Endothelial cell of umbilical vein (primary cell): ENCODE data around the gene BCO1. TPM values are rescaled to one million over a fixed set of nuclear protein-coding genes. Genes with fewer than 3 reads are reported as not detected.

ENCODE experiments used
- BruUV-seq: library from RNA; stranded (reverse); fragments of 400-500 nt; replicated peaks from 2 replicates; lab custom pipeline; 2021; lab: Mats Ljungman, UMichigan
- CTCF ChIA-PET: fragments of 300-600, 350-600 bp; sonication (Branson Sonifier 250); formaldehyde crosslinking; loops from one replicate; lab custom pipeline; 2021; ENCODE audit warnings: antibody characterized with exemption, inconsistent platforms; lab: Charles Lee
- POLR2A ChIA-PET: fragments of 300-600, 350-600 bp; sonication (Branson Sonifier 250); formaldehyde crosslinking; loops from one replicate; lab custom pipeline; 2021; ENCODE audit warnings: antibody characterized with exemption, inconsistent platforms; lab: Charles Lee
- DNase-seq: peaks from one replicate; pipeline ENCODE4 v3.0.0-alpha.2; 2011; ENCODE audit warnings: low read depth, low spot score
- FAIRE-seq: peaks from 2 replicates; lab custom pipeline; 2011; peaks lifted over from hg19 to GRCh38; lab: Jason Lieb, UNC
- H2AFZ ChIP-seq: 2 replicates; pipeline ENCODE4 v1.6.0; 2012; ENCODE audit warnings: low read depth, low read length, control low read depth, inconsistent platforms
- H3K27ac ChIP-seq: 2 replicates; pipeline ENCODE4 v1.5.1; 2011; ENCODE audit warnings: low read depth, mild to moderate bottlenecking, control low read depth, low read length, moderate library complexity; ENCODE audit not compliant: insufficient read depth
- H3K27me3 ChIP-seq, 2 experiments: 2 replicates each; pipeline versions ENCODE4 v1.6.0 to v1.6.1; 2011; ENCODE audit warnings: low read length in 2 of 2, mixed read lengths in 1 of 2; ENCODE audit not compliant: control insufficient read depth in 2 of 2, insufficient read depth in 2 of 2
- H3K36me3 ChIP-seq, 2 experiments: 2 replicates in 1 of 2; 3 replicates in 1 of 2; pipeline ENCODE4 v1.5.1; 2011; ENCODE audit warnings: low read length in 2 of 2, mild to moderate bottlenecking in 1 of 2, moderate library complexity in 1 of 2; ENCODE audit not compliant: control insufficient read depth in 2 of 2, insufficient read depth in 2 of 2; ENCODE audit errors: extremely low read depth in 1 of 2
- H3K4me1 ChIP-seq: 3 replicates; pipeline ENCODE4 v1.5.1; 2011; ENCODE audit warnings: mild to moderate bottlenecking, low read length; ENCODE audit not compliant: control insufficient read depth, insufficient read depth; ENCODE audit errors: extremely low read depth
- H3K4me2 ChIP-seq: 2 replicates; pipeline ENCODE4 v1.6.1; 2011; ENCODE audit warnings: low read length, control low read depth, mixed read lengths; ENCODE audit not compliant: insufficient read depth
- H3K4me3 ChIP-seq, 3 experiments: fragments of 200-600 bp in 1 of 3; sonication (generic), shearing (Covaris generic) in 1 of 3; replicated peaks in 1 of 3; 2 replicates each; pipeline ENCODE4 v1.5.1; 2011 to 2016; ENCODE audit warnings: control low read depth in 3 of 3, low read length in 3 of 3, mild to moderate bottlenecking in 2 of 3, inconsistent platforms in 1 of 3, low read depth in 1 of 3, moderate library complexity in 1 of 3; ENCODE audit not compliant: insufficient read depth in 1 of 3
- H3K79me2 ChIP-seq: 2 replicates; pipeline ENCODE4 v1.6.0; 2012; ENCODE audit warnings: low read length, inconsistent platforms; ENCODE audit not compliant: control insufficient read depth, insufficient read depth
- H3K9ac ChIP-seq: replicated peaks from 2 replicates; pipeline ENCODE3; 2011; ENCODE audit warnings: low read length, control low read depth; ENCODE audit not compliant: insufficient read depth; ENCODE audit errors: extremely low read depth
- H3K9me1 ChIP-seq: replicated peaks from 3 replicates; pipeline ENCODE4 v1.6.0; 2011; ENCODE audit warnings: mild to moderate bottlenecking, low read length; ENCODE audit not compliant: control insufficient read depth, insufficient read depth; ENCODE audit errors: extremely low read depth
- H3K9me3 ChIP-seq: replicated peaks from 2 replicates; pipeline ENCODE4 v1.5.1; 2012; ENCODE audit warnings: low read length, inconsistent platforms; ENCODE audit not compliant: control insufficient read depth, insufficient read depth
- H4K20me1 ChIP-seq: replicated peaks from 2 replicates; pipeline ENCODE3; 2011; ENCODE audit warnings: mild to moderate bottlenecking, low read length; ENCODE audit not compliant: control insufficient read depth, insufficient read depth; ENCODE audit errors: extremely low read depth
- EZH2 ChIP-seq: IDR thresholded peaks from 2 replicates; pipeline ENCODE4 v1.6.1; 2012; ENCODE audit warnings: borderline replicate concordance, low read depth, mild to moderate bottlenecking, moderate library complexity, low read length, inconsistent platforms; ENCODE audit not compliant: severe bottlenecking
- FOS ChIP-seq: IDR thresholded peaks from 2 replicates; pipeline ENCODE4 v1.6.1; 2011; ENCODE audit warnings: mild to moderate bottlenecking, low read length, moderate library complexity, borderline replicate concordance; ENCODE audit not compliant: insufficient read depth
- GATA2 ChIP-seq: IDR thresholded peaks from 2 replicates; pipeline ENCODE4 v1.7.0; 2011; ENCODE audit warnings: low read depth, mild to moderate bottlenecking, moderate library complexity, mixed read lengths, low read length; ENCODE audit not compliant: insufficient read length, insufficient read depth
- JUN ChIP-seq: IDR thresholded peaks from 2 replicates; pipeline ENCODE4 v1.6.1; 2011; ENCODE audit warnings: borderline replicate concordance, low read depth; ENCODE audit not compliant: insufficient read length, insufficient read depth
- MYC ChIP-seq: IDR thresholded peaks from one replicate; pipeline ENCODE4 v1.6.1; 2011; ENCODE audit warnings: mild to moderate bottlenecking, low read depth, low read length
- POLR2A ChIP-seq: IDR thresholded peaks from 2 replicates; pipeline ENCODE4 v1.6.1; 2012; ENCODE audit warnings: low read depth, mild to moderate bottlenecking, control low read depth, low read length
- POLR2AphosphoS5 ChIP-seq: IDR thresholded peaks from 2 replicates; pipeline ENCODE4 v1.6.1; 2012; ENCODE audit warnings: low read depth, mild to moderate bottlenecking, control low read depth, low read length, moderate library complexity; ENCODE audit not compliant: insufficient read depth
- dilution Hi-C: fragments of 300-500 bp; cut with MboI; formaldehyde crosslinking; loops from one replicate; pipeline ENCODE4 v1.15.0; 2019; ENCODE audit warnings: low sequenced_read_pairs; ENCODE audit not compliant: extremely low pct_ligation_motif_present
- intact Hi-C: fragments of 100-400 bp; cut with micrococcal nuclease; formaldehyde crosslinking; loops from one replicate; pipeline ENCODE4 v1.10.0; 2022
- polyA plus RNA-seq, 4 experiments: library from polyadenylated mRNA; depleted of rRNA in 3 of 4; stranded (reverse) in 3 of 4; unstranded in 1 of 4; fragments of >200 nt; gene quantifications; 2 replicates each; pipeline versions ENCODE4 v1.2.1 to v1.2.3, GENCODE V29; 2011 to 2012; ENCODE audit warnings: missing spikeins in 1 of 4
- total RNA-seq: library from RNA; stranded (reverse); gene quantifications from 2 replicates; pipeline ENCODE4 v1.2.3, GENCODE V29; 2021
- TF ChIP-seq, protein P1 (sequence below), 2 donors: IDR thresholded peaks; 1 replicate in 1 of 2; 2 replicates in 1 of 2; pipeline ENCODE4 v1.5.1; 2011; ENCODE audit warnings: low read length in 2 of 2, mild to moderate bottlenecking in 2 of 2, moderate library complexity in 2 of 2, control low read depth in 1 of 2, inconsistent platforms in 1 of 2, low read depth in 1 of 2; ENCODE audit not compliant: insufficient read depth in 1 of 2; ENCODE audit errors: extremely low read depth in 1 of 2
- TF ChIP-seq, protein P2 (sequence below): IDR thresholded peaks from 2 replicates; pipeline ENCODE4 v1.6.1; 2011; ENCODE audit not compliant: insufficient read depth, insufficient read length

Gene BCO1
- total and polyA plus RNA-seq, 2 donors (not counting 3 experiments of a cell fraction or from before 2014, with no cell fraction given) = not detected

DNA sequence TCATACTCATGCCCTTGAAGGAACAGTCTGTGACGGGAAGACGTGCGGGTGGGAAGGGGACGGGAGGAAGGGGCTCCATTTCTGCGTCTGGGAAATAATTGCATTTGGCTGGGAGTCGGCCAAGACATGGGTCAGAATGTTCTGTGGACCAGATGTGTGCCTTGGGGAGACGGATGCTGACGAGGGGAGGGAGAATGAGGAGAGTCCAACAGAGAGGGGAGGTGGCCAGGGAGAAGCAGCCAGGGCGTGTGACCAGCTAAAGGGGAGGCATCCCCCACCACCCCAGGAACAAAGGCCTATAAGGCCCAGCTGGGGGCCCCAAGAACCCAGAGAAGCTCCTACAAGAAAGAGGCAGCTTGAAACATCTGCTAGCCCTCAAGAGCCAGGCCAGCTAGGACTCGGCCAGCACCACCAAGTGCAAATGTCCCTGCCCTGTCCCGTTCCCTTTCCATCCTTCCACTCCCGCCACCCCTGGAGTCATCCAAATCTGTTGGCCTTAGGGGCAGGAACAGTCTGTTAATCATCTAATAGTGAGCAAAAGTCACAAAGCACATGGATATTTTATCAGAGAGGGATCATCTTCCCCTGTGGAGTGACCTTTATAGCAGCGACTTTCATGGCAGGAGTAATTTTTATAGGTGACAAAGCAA, 42.5 kb upstream of the BCO1 start:
- dilution Hi-C loops (no loop called here), intact Hi-C loops (loop anchor here (5.0 kb wide), 1 partner anchor 159 kb away; the partner anchor contains the start of gene ATMIN)
- H3K27ac ChIP-seq = no peak overlapping the region
- no peaks in the 10 kb centered on the region for H3K9me3 ChIP-seq
- peaks cover 0 to 2% of the 10 kb centered on the region in 2 experiments for H3K27me3 ChIP-seq
- H3K36me3 ChIP-seq = no peaks in the 10 kb centered on the region
- H3K4me3 ChIP-seq = no peak overlapping the region
- no peaks in the 10 kb centered on the region for H3K4me1 ChIP-seq
- H3K4me2 ChIP-seq = no peak overlapping the region
- H2AFZ ChIP-seq = no peak overlapping the region
- H3K79me2 ChIP-seq = no peaks in the 10 kb centered on the region
- CTCF ChIA-PET = interaction anchor here (0.8 kb wide), 1 partner anchor 140 kb away, joined by 3 read pairs; no protein-coding TSS in a partner anchor
- no peak overlapping the region for H3K9ac ChIP-seq
- no peak for TF ChIP-seq POLR2A
- DNase-seq (no peak), FAIRE-seq (no peak)
- BruUV-seq = no TSS peak
- POLR2A ChIA-PET = no interaction called here
- no peaks in the 10 kb centered on the region for H4K20me1 ChIP-seq
- no peaks in the 10 kb centered on the region for H3K9me1 ChIP-seq

DNA sequence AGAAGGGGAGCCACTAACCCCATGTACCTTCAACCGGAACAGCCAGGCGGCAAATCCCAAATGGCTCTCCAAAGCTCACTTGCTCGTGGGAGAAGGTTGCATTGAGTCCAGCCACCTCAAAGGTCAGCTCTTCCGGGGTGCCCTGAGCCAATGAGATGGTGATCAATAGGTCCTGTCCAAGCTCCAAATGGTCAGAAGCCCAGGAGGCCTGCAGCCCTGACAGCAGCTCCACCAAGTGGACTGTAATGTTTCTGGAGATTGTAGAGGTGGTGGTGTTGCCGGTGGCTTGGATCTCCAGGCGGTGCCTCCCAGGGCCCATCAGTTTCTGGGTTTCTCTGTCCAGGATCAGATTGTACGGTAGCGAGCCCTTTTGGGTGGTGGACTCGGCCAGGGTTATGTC, 39.9 kb upstream of the BCO1 start:
- no peak overlapping the region for H3K4me3 ChIP-seq
- DNase-seq (no peak), FAIRE-seq (no peak)
- ChIA-PET CTCF (interaction anchor here (0.6 to 1.0 kb wide), 2 partner anchors 164 to 166 kb away, joined by 3 to 4 read pairs; no protein-coding TSS in a partner anchor), POLR2A (no interaction called here)
- TF ChIP-seq POLR2AphosphoS5 (no peak), FOS (no peak), POLR2A (no peak), MYC (no peak), GATA2 (no peak), EZH2 (no peak), JUN (no peak)
- TF ChIP-seq, protein P1, sequence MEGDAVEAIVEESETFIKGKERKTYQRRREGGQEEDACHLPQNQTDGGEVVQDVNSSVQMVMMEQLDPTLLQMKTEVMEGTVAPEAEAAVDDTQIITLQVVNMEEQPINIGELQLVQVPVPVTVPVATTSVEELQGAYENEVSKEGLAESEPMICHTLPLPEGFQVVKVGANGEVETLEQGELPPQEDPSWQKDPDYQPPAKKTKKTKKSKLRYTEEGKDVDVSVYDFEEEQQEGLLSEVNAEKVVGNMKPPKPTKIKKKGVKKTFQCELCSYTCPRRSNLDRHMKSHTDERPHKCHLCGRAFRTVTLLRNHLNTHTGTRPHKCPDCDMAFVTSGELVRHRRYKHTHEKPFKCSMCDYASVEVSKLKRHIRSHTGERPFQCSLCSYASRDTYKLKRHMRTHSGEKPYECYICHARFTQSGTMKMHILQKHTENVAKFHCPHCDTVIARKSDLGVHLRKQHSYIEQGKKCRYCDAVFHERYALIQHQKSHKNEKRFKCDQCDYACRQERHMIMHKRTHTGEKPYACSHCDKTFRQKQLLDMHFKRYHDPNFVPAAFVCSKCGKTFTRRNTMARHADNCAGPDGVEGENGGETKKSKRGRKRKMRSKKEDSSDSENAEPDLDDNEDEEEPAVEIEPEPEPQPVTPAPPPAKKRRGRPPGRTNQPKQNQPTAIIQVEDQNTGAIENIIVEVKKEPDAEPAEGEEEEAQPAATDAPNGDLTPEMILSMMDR (IDR thresholded peaks at IDR 0.05; ENCODE audit: extremely low read depth in 1 of 2, insufficient read depth in 1 of 2, low read depth in 1 of 2, low read length in 2 of 2) = no peak
- TF ChIP-seq, protein P2, sequence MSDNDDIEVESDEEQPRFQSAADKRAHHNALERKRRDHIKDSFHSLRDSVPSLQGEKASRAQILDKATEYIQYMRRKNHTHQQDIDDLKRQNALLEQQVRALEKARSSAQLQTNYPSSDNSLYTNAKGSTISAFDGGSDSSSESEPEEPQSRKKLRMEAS = no peak
- H3K79me2 ChIP-seq = no peaks in the 10 kb centered on the region
- no peaks in the 10 kb centered on the region for H3K9me3 ChIP-seq
- BruUV-seq = no TSS peak
- H3K36me3 ChIP-seq = no peaks in the 10 kb centered on the region
- no peak overlapping the region for H3K9ac ChIP-seq
- intact Hi-C loops = loop anchor here (5.0 kb wide), 1 partner anchor 161 kb away; the partner anchor contains the start of gene ATMIN
- H4K20me1 ChIP-seq = no peaks in the 10 kb centered on the region
- H3K9me1 ChIP-seq = no peaks in the 10 kb centered on the region
- no peaks in the 10 kb centered on the region for H3K4me1 ChIP-seq
- peaks cover 0 to 2% of the 10 kb centered on the region in 2 experiments for H3K27me3 ChIP-seq
- no peak overlapping the region for H2AFZ ChIP-seq
- dilution Hi-C loops = no loop called here
- H3K27ac ChIP-seq = no peak overlapping the region
- H3K4me2 ChIP-seq = no peak overlapping the region
